AG10803 (cell line): ENCODE data around the gene CPLX3.

Experiments used
- DNase-seq: peaks from one replicate; pipeline ENCODE4 v3.0.0; 2010; ENCODE audit warnings: low read depth
- H3K4me3 ChIP-seq: 2 replicates; pipeline ENCODE4 v1.5.1; 2011; ENCODE audit warnings: mild to moderate bottlenecking, low read length, control low read depth
- CTCF ChIP-seq: conservative IDR thresholded peaks from 2 replicates; pipeline ENCODE4 v1.5.1; 2011; ENCODE audit warnings: mild to moderate bottlenecking, low read length, control low read depth, inconsistent platforms

CPLX3 gene

GRCh38 chr15:74873036-74873755, 46.8 kb downstream of the CPLX3 start, which contains the start of gene SCAMP2:
TSS of gene SCAMP2 (minus strand) at chr15:74873365. CDS start at chr15:74873255, 110 bp downstream.
- no peak for TF ChIP-seq CTCF
- DNase-seq: peak; percentile 94

GRCh38 chr15:74873756-74874424, 47.5 kb downstream of the CPLX3 start:
- peak; percentile 16 for DNase-seq
- peak overlapping the region; percentile 94 for H3K4me3 ChIP-seq
- no peak for TF ChIP-seq CTCF

More at GRCh38 chr15:74873036-74873755, 46.8 kb downstream of the CPLX3 start, which contains the start of gene SCAMP2:
- H3K4me3 ChIP-seq: peak within 1 kb of the TSS; percentile 94

GRCh38 chr15:74878273-74878672, 51.8 kb downstream of the CPLX3 start:
- no peak overlapping the region for H3K4me3 ChIP-seq
- no peak for TF ChIP-seq CTCF

More at GRCh38 chr15:74878273-74878672, 51.8 kb downstream of the CPLX3 start:
- DNase-seq: no peak
